HG03521 (cell line): ENCODE measurements around the gene THUMPD2.

ENCODE experiments used
- ATAC-seq: cut with Tn5 transposase; IDR thresholded peaks from one replicate; pipeline ENCODE4 v1.9.1; 2021; ENCODE audit warnings: mild to moderate bottlenecking, moderate library complexity; ENCODE audit not compliant: unreplicated experiment

THUMPD2 gene

GRCh38 chr2:39720970-39721369 is 58.1 kb downstream of the THUMPD2 start:
- ATAC-seq: no peak

GRCh38 chr2:39719317-39719716 is 59.7 kb downstream of the THUMPD2 start:
- ATAC-seq: no peak

GRCh38 chr2:39718483-39718882 is 60.6 kb downstream of the THUMPD2 start:
- ATAC-seq: no peak

GRCh38 chr2:39717067-39717466 is 62.0 kb downstream of the THUMPD2 start:
- ATAC-seq: no peak

- no peak for ATAC-seq
Measured at GRCh38 chr2:39715822-39716221, 63.2 kb downstream of the THUMPD2 start.

- ATAC-seq: no peak
Measured at GRCh38 chr2:39715095-39715494, 64.0 kb downstream of the THUMPD2 start.

- ATAC-seq: no peak
Measured at GRCh38 chr2:39712953-39713352, 66.1 kb downstream of the THUMPD2 start.

GRCh38 chr2:39710807-39711206 is 68.3 kb downstream of the THUMPD2 start:
- no peak for ATAC-seq

- no peak for ATAC-seq
Measured at GRCh38 chr2:39708003-39708402, 71.1 kb downstream of the THUMPD2 start.

GRCh38 chr2:39706945-39707344 is 72.1 kb downstream of the THUMPD2 start:
- ATAC-seq: no peak

- no peak for ATAC-seq
Measured at GRCh38 chr2:39706312-39706711, 72.7 kb downstream of the THUMPD2 start.

- ATAC-seq: no peak
Measured at GRCh38 chr2:39705638-39706037, 73.4 kb downstream of the THUMPD2 start.

- no peak for ATAC-seq
Measured at GRCh38 chr2:39704540-39704939, 74.5 kb downstream of the THUMPD2 start.

GRCh38 chr2:39703181-39703872 is 75.7 kb downstream of the THUMPD2 start:
- ATAC-seq: no peak

- ATAC-seq: no peak
Measured at GRCh38 chr2:39701137-39701536, 77.9 kb downstream of the THUMPD2 start.

- no peak for ATAC-seq
Measured at GRCh38 chr2:39697454-39697853, 81.6 kb downstream of the THUMPD2 start.

GRCh38 chr2:39696838-39697237 is 82.2 kb downstream of the THUMPD2 start:
- ATAC-seq: no peak

GRCh38 chr2:39696101-39696553 is 82.9 kb downstream of the THUMPD2 start:
- no peak for ATAC-seq

- ATAC-seq: no peak
Measured at GRCh38 chr2:39693245-39693644, 85.8 kb downstream of the THUMPD2 start.

- no peak for ATAC-seq
Measured at GRCh38 chr2:39689876-39690275, 89.2 kb downstream of the THUMPD2 start.

GRCh38 chr2:39689272-39689841 is 89.7 kb downstream of the THUMPD2 start:
- ATAC-seq: no peak

GRCh38 chr2:39688181-39688580 is 90.9 kb downstream of the THUMPD2 start:
- no peak for ATAC-seq

- no peak for ATAC-seq
Measured at GRCh38 chr2:39686456-39686855, 92.6 kb downstream of the THUMPD2 start.
